ENCODE measurements around the gene SYT11. TPM values are rescaled to one million over a fixed set of nuclear protein-coding genes. Genes with fewer than 3 reads are reported as not detected.

SYT11 gene
- total and polyA plus RNA-seq, 9 of the 15 experiments (the other 6 are each of a cell fraction or from before 2014, with no cell fraction given) = 0.05 to 0.18 (median 0.11) TPM

DNA sequence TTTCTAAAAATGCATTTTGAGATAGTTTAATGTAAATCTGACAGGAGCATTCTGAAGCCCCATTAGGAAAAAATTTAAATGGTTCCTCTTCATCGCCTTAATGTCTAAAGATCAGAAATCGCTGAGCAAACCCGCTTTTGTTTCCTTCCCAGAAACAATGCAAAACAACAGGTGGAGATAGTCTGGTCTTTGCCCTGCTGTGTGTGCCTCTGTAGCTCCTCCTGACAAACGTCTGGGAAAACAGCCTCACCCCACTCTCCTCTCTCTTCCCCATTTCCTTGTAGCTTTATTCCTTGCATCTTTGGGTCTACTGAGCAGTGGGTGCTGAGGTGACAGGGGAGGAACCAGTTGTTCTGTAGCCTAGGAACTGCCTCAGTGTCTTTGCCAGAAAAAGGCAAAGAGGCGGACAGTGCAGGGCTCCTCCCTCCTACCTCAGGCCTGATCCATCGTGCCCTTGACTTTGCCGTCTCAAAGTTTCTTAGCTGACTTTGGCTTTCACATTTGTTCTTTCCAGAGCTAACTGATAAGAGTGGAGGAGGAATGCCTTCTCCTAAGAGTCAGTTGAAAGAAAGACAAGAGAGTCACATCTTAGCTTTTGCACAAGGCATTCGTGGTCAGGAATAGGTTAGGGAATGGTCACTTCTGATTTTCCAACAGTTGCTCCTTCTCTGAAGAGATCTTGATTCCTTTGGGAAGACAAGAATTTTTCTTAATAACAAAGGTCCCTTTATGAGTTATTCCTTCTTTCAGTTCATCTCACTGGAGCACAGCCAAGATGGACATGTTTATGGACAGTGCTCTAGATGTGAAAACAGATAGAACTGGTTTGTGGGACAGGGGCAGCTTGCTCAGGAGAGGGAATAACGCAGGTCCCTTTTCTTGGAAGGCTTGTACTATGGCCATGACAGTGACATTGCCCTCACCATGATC, 24.9 kb downstream of the SYT11 start (continued):
- TF ChIP-seq, protein P1, sequence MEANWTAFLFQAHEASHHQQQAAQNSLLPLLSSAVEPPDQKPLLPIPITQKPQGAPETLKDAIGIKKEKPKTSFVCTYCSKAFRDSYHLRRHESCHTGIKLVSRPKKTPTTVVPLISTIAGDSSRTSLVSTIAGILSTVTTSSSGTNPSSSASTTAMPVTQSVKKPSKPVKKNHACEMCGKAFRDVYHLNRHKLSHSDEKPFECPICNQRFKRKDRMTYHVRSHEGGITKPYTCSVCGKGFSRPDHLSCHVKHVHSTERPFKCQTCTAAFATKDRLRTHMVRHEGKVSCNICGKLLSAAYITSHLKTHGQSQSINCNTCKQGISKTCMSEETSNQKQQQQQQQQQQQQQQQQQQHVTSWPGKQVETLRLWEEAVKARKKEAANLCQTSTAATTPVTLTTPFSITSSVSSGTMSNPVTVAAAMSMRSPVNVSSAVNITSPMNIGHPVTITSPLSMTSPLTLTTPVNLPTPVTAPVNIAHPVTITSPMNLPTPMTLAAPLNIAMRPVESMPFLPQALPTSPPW (CRISPR knock-in tag; IDR thresholded peaks at IDR 0.05) = no peak
- TF ChIP-seq, protein P2, sequence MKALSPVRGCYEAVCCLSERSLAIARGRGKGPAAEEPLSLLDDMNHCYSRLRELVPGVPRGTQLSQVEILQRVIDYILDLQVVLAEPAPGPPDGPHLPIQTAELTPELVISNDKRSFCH (CRISPR knock-in tag; IDR thresholded peaks at IDR 0.05) = no peak
- TF ChIP-seq, protein P2 (tag; IDR thresholded peaks at IDR 0.05) = no peak
- TF ChIP-seq CTBP1 (IDR thresholded peaks at IDR 0.05; ENCODE audit: borderline replicate concordance) = peak; percentile 60; the same call in 1 of the 2 replicates
- TF ChIP-seq, protein P3, sequence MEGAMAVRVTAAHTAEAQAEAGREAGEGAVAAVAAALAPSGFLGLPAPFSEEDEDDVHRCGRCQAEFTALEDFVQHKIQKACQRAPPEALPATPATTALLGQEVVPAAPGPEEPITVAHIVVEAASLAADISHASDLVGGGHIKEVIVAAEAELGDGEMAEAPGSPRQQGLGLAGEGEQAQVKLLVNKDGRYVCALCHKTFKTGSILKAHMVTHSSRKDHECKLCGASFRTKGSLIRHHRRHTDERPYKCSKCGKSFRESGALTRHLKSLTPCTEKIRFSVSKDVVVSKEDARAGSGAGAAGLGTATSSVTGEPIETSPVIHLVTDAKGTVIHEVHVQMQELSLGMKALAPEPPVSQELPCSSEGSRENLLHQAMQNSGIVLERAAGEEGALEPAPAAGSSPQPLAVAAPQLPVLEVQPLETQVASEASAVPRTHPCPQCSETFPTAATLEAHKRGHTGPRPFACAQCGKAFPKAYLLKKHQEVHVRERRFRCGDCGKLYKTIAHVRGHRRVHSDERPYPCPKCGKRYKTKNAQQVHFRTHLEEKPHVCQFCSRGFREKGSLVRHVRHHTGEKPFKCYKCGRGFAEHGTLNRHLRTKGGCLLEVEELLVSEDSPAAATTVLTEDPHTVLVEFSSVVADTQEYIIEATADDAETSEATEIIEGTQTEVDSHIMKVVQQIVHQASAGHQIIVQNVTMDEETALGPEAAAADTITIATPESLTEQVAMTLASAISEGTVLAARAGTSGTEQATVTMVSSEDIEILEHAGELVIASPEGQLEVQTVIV (CRISPR knock-in tag; IDR thresholded peaks at IDR 0.05; ENCODE audit: borderline replicate concordance) = no peak
- no peak for TF ChIP-seq NCOA2 (IDR thresholded peaks at IDR 0.05; ENCODE audit: partially characterized antibody in 2 of 2)
- TF ChIP-seq CBX5 (IDR thresholded peaks at IDR 0.05; ENCODE audit: borderline replicate concordance, low read depth) = no peak
- no peak for TF ChIP-seq PHF21A (IDR thresholded peaks at IDR 0.05; ENCODE audit: borderline replicate concordance, low read depth)
- no peak for TF ChIP-seq ZNF217 (CRISPR knock-in tag; IDR thresholded peaks at IDR 0.05)
- TF ChIP-seq MTF1 (CRISPR knock-in tag; IDR thresholded peaks at IDR 0.05; ENCODE audit: borderline replicate concordance) = no peak
- TF ChIP-seq RCOR1 (IDR thresholded peaks at IDR 0.05; ENCODE audit: borderline replicate concordance in 1 of 2, low read depth in 2 of 2, low read length in 2 of 2) = peak in 1 of 2 experiments; percentile 7; a peak in 1 of 4 replicates
- TF ChIP-seq NR2C1 (IDR thresholded peaks at IDR 0.05) = no peak
- TF ChIP-seq NR2C1 (tag; IDR thresholded peaks at IDR 0.05) = 0 out of 2 replicates have a peak, but pooled peaks have one; percentile 15
- no peak for TF ChIP-seq MECOM (CRISPR knock-in tag; IDR thresholded peaks at IDR 0.05)
- no peak for TF ChIP-seq HDAC3 (IDR thresholded peaks at IDR 0.05; ENCODE audit: borderline replicate concordance, partially characterized antibody)
- TF ChIP-seq FOXA3 (CRISPR knock-in tag; conservative IDR thresholded peaks at IDR 0.05 in 1 of 2, IDR thresholded peaks at IDR 0.05 in 1 of 2) = no peak
- TF ChIP-seq DPF2 (IDR thresholded peaks at IDR 0.05) = no peak
- TF ChIP-seq BDP1 (IDR thresholded peaks at IDR 0.05; ENCODE audit: insufficient read depth, insufficient read length) = no peak
- peak; percentile 21; the same call in 1 of the 2 replicates for TF ChIP-seq SPI1 (IDR thresholded peaks at IDR 0.05; ENCODE audit: borderline replicate concordance, low read depth, low read length)
- peak; percentile 39; the same call in 1 of the 2 replicates for TF ChIP-seq ESRRA (IDR thresholded peaks at IDR 0.05; ENCODE audit: borderline replicate concordance, low read depth)
- no peak for TF ChIP-seq ZNF282 (CRISPR knock-in tag; IDR thresholded peaks at IDR 0.05)
- TF ChIP-seq NRF1 (conservative IDR thresholded peaks at IDR 0.05 in 1 of 2, IDR thresholded peaks at IDR 0.05 in 1 of 2) = peak in 1 of 2 experiments; percentile 26; a peak in 1 of 4 replicates
- no peak for TF ChIP-seq POLR3G (IDR thresholded peaks at IDR 0.05; ENCODE audit: extremely low read depth, insufficient read length, insufficient replicate concordance)
- no peak for TF ChIP-seq DDX20 (tag; IDR thresholded peaks at IDR 0.05; ENCODE audit: low read depth)
- no peak for TF ChIP-seq ETV1 (tag; conservative IDR thresholded peaks at IDR 0.05; ENCODE audit: low read depth)
